ENCODE results near the gene UGT2B11.
"Not testable (repeated sequence)": the region's sequence is repeated elsewhere in the genome, so short reads cannot be mapped to it uniquely, and the experiment has no call there.

DNA sequence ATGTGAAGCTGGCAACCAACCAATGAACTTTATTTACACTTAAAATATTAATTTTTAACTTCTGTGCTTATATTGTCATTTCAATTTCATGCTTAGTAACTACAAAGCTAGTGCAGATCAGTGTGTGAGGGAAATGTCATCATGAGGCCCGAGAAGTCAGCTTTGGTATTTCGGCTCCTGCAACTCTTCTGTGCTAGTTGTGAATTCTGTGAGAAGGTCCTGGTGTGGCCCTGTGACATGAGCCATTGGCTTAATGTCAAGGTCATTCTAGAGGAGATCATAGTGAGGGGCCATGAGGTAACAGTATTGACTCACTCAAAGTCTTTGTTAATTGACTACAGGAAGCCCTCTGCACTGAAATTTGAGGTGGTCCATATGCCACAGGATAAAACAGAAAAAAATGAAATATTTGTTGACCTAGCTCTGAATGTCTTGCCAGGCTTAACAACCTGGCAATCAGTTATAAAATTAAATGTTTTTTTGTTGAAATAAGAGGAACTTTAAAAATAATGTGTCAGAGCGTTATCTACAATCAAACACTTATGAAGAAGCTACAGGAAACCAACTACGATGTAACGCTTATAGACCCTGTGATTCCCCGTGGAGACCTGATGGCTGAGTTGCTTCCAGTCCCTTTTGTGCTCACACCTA, 32.9 kb downstream of the UGT2B11 start:
- TF ChIP-seq POLR2AphosphoS5, EP300, POLR2A (IDR thresholded peaks at IDR 0.05): not testable (repeated sequence)
- TF ChIP-seq, protein P1, sequence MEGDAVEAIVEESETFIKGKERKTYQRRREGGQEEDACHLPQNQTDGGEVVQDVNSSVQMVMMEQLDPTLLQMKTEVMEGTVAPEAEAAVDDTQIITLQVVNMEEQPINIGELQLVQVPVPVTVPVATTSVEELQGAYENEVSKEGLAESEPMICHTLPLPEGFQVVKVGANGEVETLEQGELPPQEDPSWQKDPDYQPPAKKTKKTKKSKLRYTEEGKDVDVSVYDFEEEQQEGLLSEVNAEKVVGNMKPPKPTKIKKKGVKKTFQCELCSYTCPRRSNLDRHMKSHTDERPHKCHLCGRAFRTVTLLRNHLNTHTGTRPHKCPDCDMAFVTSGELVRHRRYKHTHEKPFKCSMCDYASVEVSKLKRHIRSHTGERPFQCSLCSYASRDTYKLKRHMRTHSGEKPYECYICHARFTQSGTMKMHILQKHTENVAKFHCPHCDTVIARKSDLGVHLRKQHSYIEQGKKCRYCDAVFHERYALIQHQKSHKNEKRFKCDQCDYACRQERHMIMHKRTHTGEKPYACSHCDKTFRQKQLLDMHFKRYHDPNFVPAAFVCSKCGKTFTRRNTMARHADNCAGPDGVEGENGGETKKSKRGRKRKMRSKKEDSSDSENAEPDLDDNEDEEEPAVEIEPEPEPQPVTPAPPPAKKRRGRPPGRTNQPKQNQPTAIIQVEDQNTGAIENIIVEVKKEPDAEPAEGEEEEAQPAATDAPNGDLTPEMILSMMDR (IDR thresholded peaks at IDR 0.05) = not testable (repeated sequence)
